GM10266 (cell line): ENCODE measurements around the gene ADAMTS1.

Source experiments
- DNase-seq: peaks from one replicate; pipeline ENCODE4 v3.0.0; 2012; ENCODE audit errors: extremely low spot score
- CTCF ChIP-seq: IDR thresholded peaks from 2 replicates; pipeline ENCODE4 v1.5.1; 2012; ENCODE audit warnings: mild to moderate bottlenecking, low read depth; ENCODE audit not compliant: control insufficient read depth, insufficient read depth; ENCODE audit errors: missing control alignments

ADAMTS1 gene

GRCh38 chr21:26845066-26845758 is at the start of gene ADAMTS1:
Gene ADAMTS1, minus strand, starts transcription at chr21:26845409. Its CDS starts 455 bp downstream, at chr21:26844954.
- peak; percentile 18 for DNase-seq
- TF ChIP-seq CTCF: no peak

GRCh38 chr21:26892151-26892550 is 46.9 kb upstream of the ADAMTS1 start:
- DNase-seq: no peak
- TF ChIP-seq CTCF: no peak

DNA sequence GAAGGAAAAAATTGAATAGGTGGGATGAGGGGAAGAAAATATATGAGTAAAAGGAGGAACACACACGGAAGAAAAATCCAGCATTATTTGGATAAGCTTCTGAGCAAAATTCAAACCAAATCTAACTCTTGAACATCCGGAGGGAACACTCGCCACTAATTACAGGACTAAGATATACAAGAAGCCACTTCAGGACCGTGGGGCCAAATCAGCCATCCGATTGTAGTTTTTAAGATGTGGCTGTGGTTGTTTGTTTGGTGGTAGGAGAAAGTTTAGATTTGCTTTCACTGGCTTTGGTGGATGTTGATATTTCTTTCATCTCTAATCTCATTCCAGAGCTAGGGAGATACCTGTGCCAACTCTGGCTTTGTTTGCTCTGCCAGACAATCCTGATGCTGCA is 43.7 kb upstream of the ADAMTS1 start:
- no peak for TF ChIP-seq CTCF
- no peak for DNase-seq

- no peak for DNase-seq
- no peak for TF ChIP-seq CTCF
These were observed 43.0 kb upstream of the ADAMTS1 start for GRCh38 chr21:26888256-26888655.

DNA sequence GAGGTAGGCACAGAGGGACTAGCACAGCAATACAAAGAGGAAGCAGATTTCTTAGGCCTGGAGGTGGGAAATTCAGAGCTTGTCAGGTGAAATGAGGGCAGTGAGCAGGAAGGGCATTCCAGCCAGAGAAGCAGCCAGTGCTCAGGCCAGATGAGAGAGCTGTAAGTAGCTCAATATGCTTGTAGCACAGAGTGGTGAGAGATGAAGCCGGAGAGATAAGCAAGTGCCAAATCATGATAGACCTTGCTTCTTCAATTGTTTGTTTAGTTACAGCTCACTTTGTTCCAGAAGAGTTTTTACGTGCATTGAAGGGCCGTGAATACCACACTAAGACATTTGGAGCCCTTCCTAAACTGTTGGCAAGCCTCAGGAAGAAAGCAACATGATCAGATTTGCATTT is 42.0 kb upstream of the ADAMTS1 start:
- DNase-seq: no peak
- TF ChIP-seq CTCF: no peak

GRCh38 chr21:26884436-26884835 is 39.2 kb upstream of the ADAMTS1 start:
- no peak for DNase-seq
- no peak for TF ChIP-seq CTCF

DNA sequence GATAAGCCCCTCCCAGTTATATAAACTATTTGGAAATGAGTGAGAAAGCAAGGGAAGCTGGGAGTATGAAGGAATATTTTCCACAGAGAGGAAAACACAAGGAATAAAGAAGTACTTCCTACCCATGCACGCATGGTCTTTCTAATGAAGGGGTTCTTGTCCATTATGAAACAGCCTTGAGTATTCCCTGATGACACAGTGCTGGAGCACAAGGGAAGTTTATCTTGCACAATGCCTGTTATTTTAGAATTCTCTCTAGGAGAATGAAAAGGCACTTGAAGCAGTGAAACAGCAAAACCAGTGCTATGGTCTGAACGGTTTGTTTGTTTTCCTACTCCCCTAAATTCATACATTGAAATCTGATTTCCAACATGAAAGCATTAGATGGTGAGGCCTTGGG is 38.6 kb upstream of the ADAMTS1 start:
- TF ChIP-seq CTCF: no peak
- DNase-seq: no peak
